Liver (tissue), 9 donors: ENCODE data around the gene FGL2. TPM values are rescaled to one million over a fixed set of nuclear protein-coding genes. Genes with fewer than 3 reads are reported as not detected.

Experiments used
- DNase-seq: peaks from one replicate; pipeline ENCODE4 v3.0.0-alpha.2; 2017; ENCODE audit warnings: low spot score
- H3K27ac ChIP-seq, 2 donors: one replicate each; pipeline ENCODE4 v1.7.0; 2013; ENCODE audit warnings: inconsistent platforms in 2 of 2, low read length in 2 of 2, control low read depth in 1 of 2, low read depth in 1 of 2, mild to moderate bottlenecking in 1 of 2
- H3K27me3 ChIP-seq, 4 donors: one replicate each; pipeline versions ENCODE4 v1.6.1 to v1.7.0; 2013; ENCODE audit warnings: low read length in 3 of 4, inconsistent platforms in 1 of 4, mild to moderate bottlenecking in 1 of 4, moderate library complexity in 1 of 4; ENCODE audit not compliant: control insufficient read depth in 4 of 4, insufficient read depth in 4 of 4
- H3K36me3 ChIP-seq, 4 donors: one replicate each; pipeline versions ENCODE4 v1.6.1 to v1.7.0; 2013; ENCODE audit warnings: low read length in 3 of 4, mild to moderate bottlenecking in 3 of 4, low read depth in 1 of 4, moderate library complexity in 1 of 4; ENCODE audit not compliant: control insufficient read depth in 4 of 4, insufficient read depth in 3 of 4
- H3K4me1 ChIP-seq, 4 donors: one replicate each; pipeline versions ENCODE4 v1.6.1 to v1.7.0; 2013; ENCODE audit warnings: low read length in 3 of 4, mild to moderate bottlenecking in 3 of 4, moderate library complexity in 1 of 4; ENCODE audit not compliant: control insufficient read depth in 4 of 4, insufficient read depth in 4 of 4
- H3K4me3 ChIP-seq, 3 donors: one replicate each; pipeline versions ENCODE4 v1.6.1 to v1.7.0; 2013; ENCODE audit warnings: low read length in 3 of 3, control low read depth in 1 of 3, low read depth in 1 of 3, mild to moderate bottlenecking in 1 of 3
- H3K9ac ChIP-seq, 2 donors: one replicate each; pipeline ENCODE4 v1.7.0; 2013; ENCODE audit warnings: low read length in 2 of 2, mild to moderate bottlenecking in 2 of 2, moderate library complexity in 2 of 2, control low read depth in 1 of 2, low read depth in 1 of 2
- H3K9me3 ChIP-seq, 4 donors: one replicate each; pipeline versions ENCODE4 v1.6.1 to v1.7.0; 2013; ENCODE audit warnings: low read length in 3 of 4; ENCODE audit not compliant: control insufficient read depth in 4 of 4
- ATF3 ChIP-seq: IDR thresholded peaks from 2 replicates; pipeline ENCODE4 v1.6.1; 2016; ENCODE audit warnings: antibody characterized with exemption
- EGR1 ChIP-seq, 2 donors: IDR thresholded peaks; 2 replicates each; pipeline ENCODE4 v1.6.1; 2016 to 2018; ENCODE audit warnings: antibody characterized with exemption in 2 of 2, low read depth in 2 of 2
- FOXA1 ChIP-seq: IDR thresholded peaks from 2 replicates; pipeline ENCODE4 v1.6.1; 2016; ENCODE audit warnings: antibody characterized with exemption
- FOXA2 ChIP-seq: IDR thresholded peaks from 2 replicates; pipeline ENCODE4 v1.6.1; 2016; ENCODE audit warnings: antibody characterized with exemption
- GABPA ChIP-seq, 2 donors: IDR thresholded peaks in 1 of 2; conservative IDR thresholded peaks in 1 of 2; 2 replicates each; pipeline ENCODE4 v1.6.1; 2016; ENCODE audit warnings: antibody characterized with exemption in 2 of 2, mild to moderate bottlenecking in 1 of 2, moderate library complexity in 1 of 2
- HNF4A ChIP-seq, 2 donors: conservative IDR thresholded peaks; 2 replicates each; pipeline ENCODE4 v1.6.1; 2016; ENCODE audit warnings: antibody characterized with exemption in 2 of 2, mild to moderate bottlenecking in 2 of 2
- HNF4G ChIP-seq: IDR thresholded peaks from 2 replicates; pipeline ENCODE4 v1.6.1; 2016; ENCODE audit warnings: antibody characterized with exemption
- JUND ChIP-seq, 2 donors: IDR thresholded peaks; 2 replicates each; pipeline ENCODE4 v1.6.1; 2016; ENCODE audit warnings: antibody characterized with exemption in 2 of 2
- MAX ChIP-seq: IDR thresholded peaks from 2 replicates; pipeline ENCODE4 v1.6.1; 2016; ENCODE audit warnings: antibody characterized with exemption
- NR2F2 ChIP-seq: IDR thresholded peaks from 2 replicates; pipeline ENCODE4 v1.6.1; 2016; ENCODE audit warnings: antibody characterized with exemption
- RAD21 ChIP-seq, 2 donors: IDR thresholded peaks; 2 replicates each; pipeline ENCODE4 v1.6.1; 2016; ENCODE audit warnings: antibody characterized with exemption in 2 of 2, mild to moderate bottlenecking in 2 of 2
- REST ChIP-seq: IDR thresholded peaks from 2 replicates; pipeline ENCODE4 v1.6.1; 2016; ENCODE audit warnings: antibody characterized with exemption, mild to moderate bottlenecking
- RXRA ChIP-seq, 2 donors: IDR thresholded peaks; 2 replicates each; pipeline ENCODE4 v1.6.1; 2017 to 2018; ENCODE audit warnings: antibody characterized with exemption in 2 of 2, mild to moderate bottlenecking in 1 of 2
- SP1 ChIP-seq: IDR thresholded peaks from 2 replicates; pipeline ENCODE4 v1.6.1; 2018; ENCODE audit warnings: antibody characterized with exemption, mild to moderate bottlenecking
- TAF1 ChIP-seq: conservative IDR thresholded peaks from 2 replicates; pipeline ENCODE4 v1.6.1; 2016; ENCODE audit warnings: antibody characterized with exemption, mild to moderate bottlenecking
- YY1 ChIP-seq: IDR thresholded peaks from 2 replicates; pipeline ENCODE4 v1.6.1; 2016; ENCODE audit warnings: antibody characterized with exemption, mild to moderate bottlenecking
- WGBS: extraction: QIAGEN DNeasy Blood & Tissue Kit; methylation state at CpG from one replicate; pipeline ENCODE4 v1.1.7; 2013; 5-methylcytosine and 5-hydroxymethylcytosine counted together
- polyA plus RNA-seq, 2 donors: library from polyadenylated mRNA; stranded (reverse) in 1 of 2; unstranded in 1 of 2; fragments of 200-250 nt in 1 of 2; fragments of >200 nt in 1 of 2; fragmentation: Nextera tagmentation in 1 of 2; extraction: Ambion mirVana in 1 of 2; gene quantifications; one replicate each; pipeline versions ENCODE4 v1.2.1 to v1.2.3, GENCODE V29; 2013 to 2015
- total RNA-seq, 2 donors: library from RNA; depleted of rRNA; stranded (reverse); fragments of >200 nt; gene quantifications; one replicate each; pipeline ENCODE4 v1.2.3, GENCODE V29; 2014
- TF ChIP-seq, protein P1 (sequence below): IDR thresholded peaks from 2 replicates; pipeline ENCODE4 v1.6.1; 2016; ENCODE audit warnings: antibody characterized with exemption
- TF ChIP-seq, protein P2 (sequence below): fragments of 150-350 bp; IDR thresholded peaks from 2 replicates; pipeline ENCODE4 v1.5.1; 2017; ENCODE audit warnings: improper control_type of control experiment, low read depth, low read length; ENCODE audit not compliant: missing input control
- donor health status: healthy.
- donor health status: healthy.
- donor health status: healthy.
- donor health status: healthy.
- donor health status: healthy.

Gene FGL2
- total and polyA plus RNA-seq, 4 donors, result 2.7 to 21.7 (median 13.6) TPM

DNA sequence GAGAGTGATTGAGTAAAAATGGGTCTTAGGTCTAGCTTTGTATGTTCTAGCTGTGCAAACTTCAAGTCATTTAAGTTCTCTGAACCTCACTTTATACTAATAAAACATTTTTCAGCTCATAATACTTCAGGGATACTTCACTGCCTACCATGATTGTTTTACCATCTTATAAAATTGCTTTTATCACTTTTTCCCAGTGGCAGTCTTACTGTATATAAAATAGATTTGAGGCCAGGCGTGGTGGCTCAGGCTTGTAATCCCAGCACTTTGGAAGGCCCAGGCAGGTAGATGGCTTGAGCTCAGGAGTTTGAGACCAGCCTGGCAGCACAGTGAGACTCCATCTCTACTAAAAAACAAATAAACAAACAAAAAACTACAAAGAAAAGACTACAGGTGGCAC lies 17.4 kb downstream of the FGL2 start:
- H3K27ac ChIP-seq, result no peak overlapping the region
- no peaks in the 10 kb centered on the region for H3K36me3 ChIP-seq
- TF ChIP-seq SP1, result no peak
- TF ChIP-seq FOXA2, result no peak
- no peak for TF ChIP-seq HNF4A (conservative IDR thresholded peaks at IDR 0.05)
- TF ChIP-seq TAF1, result no peak
- TF ChIP-seq GABPA (IDR thresholded peaks at IDR 0.05 in 1 of 2, conservative IDR thresholded peaks at IDR 0.05 in 1 of 2), result no peak
- TF ChIP-seq ATF3, result no peak
- no peak for TF ChIP-seq NR2F2
- TF ChIP-seq, protein P1, sequence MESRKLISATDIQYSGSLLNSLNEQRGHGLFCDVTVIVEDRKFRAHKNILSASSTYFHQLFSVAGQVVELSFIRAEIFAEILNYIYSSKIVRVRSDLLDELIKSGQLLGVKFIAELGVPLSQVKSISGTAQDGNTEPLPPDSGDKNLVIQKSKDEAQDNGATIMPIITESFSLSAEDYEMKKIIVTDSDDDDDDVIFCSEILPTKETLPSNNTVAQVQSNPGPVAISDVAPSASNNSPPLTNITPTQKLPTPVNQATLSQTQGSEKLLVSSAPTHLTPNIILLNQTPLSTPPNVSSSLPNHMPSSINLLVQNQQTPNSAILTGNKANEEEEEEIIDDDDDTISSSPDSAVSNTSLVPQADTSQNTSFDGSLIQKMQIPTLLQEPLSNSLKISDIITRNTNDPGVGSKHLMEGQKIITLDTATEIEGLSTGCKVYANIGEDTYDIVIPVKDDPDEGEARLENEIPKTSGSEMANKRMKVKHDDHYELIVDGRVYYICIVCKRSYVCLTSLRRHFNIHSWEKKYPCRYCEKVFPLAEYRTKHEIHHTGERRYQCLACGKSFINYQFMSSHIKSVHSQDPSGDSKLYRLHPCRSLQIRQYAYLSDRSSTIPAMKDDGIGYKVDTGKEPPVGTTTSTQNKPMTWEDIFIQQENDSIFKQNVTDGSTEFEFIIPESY, result no peak
- TF ChIP-seq YY1, result no peak
- no peak for TF ChIP-seq JUND (IDR thresholded peaks at IDR 0.05)
- no peak for TF ChIP-seq HNF4G
- no peak for TF ChIP-seq MAX
- no peak for TF ChIP-seq EGR1 (IDR thresholded peaks at IDR 0.05; ENCODE audit: low read depth in 2 of 2)
- TF ChIP-seq FOXA1, result no peak
- 86% methylated on average over 1 of the region's 1 CpG for WGBS
- H3K9me3 ChIP-seq, result no peaks in the 10 kb centered on the region
- no peak overlapping the region for H3K4me3 ChIP-seq
- H3K4me1 ChIP-seq, result no peaks in the 10 kb centered on the region
- DNase-seq, result no peak
- no peak overlapping the region for H3K9ac ChIP-seq
- H3K27me3 ChIP-seq, result no peaks in the 10 kb centered on the region

- no peak overlapping the region for H3K27ac ChIP-seq
- 74% methylated on average over 3 of the region's 3 CpGs for WGBS
- no peak for DNase-seq
- no peaks in the 10 kb centered on the region for H3K4me1 ChIP-seq
- H3K36me3 ChIP-seq, result no peaks in the 10 kb centered on the region
- TF ChIP-seq REST (no peak), MAX (no peak), HNF4A (conservative IDR thresholded peaks at IDR 0.05) (no peak), HNF4G (no peak), FOXA2 (no peak), EGR1 (IDR thresholded peaks at IDR 0.05; ENCODE audit: low read depth in 2 of 2) (no peak), JUND (IDR thresholded peaks at IDR 0.05) (no peak), YY1 (no peak), FOXA1 (no peak), TAF1 (no peak), GABPA (IDR thresholded peaks at IDR 0.05 in 1 of 2, conservative IDR thresholded peaks at IDR 0.05 in 1 of 2) (no peak), RAD21 (IDR thresholded peaks at IDR 0.05) (no peak), SP1 (no peak), ATF3 (no peak), NR2F2 (no peak), RXRA (IDR thresholded peaks at IDR 0.05) (no peak)
- TF ChIP-seq, protein P2, sequence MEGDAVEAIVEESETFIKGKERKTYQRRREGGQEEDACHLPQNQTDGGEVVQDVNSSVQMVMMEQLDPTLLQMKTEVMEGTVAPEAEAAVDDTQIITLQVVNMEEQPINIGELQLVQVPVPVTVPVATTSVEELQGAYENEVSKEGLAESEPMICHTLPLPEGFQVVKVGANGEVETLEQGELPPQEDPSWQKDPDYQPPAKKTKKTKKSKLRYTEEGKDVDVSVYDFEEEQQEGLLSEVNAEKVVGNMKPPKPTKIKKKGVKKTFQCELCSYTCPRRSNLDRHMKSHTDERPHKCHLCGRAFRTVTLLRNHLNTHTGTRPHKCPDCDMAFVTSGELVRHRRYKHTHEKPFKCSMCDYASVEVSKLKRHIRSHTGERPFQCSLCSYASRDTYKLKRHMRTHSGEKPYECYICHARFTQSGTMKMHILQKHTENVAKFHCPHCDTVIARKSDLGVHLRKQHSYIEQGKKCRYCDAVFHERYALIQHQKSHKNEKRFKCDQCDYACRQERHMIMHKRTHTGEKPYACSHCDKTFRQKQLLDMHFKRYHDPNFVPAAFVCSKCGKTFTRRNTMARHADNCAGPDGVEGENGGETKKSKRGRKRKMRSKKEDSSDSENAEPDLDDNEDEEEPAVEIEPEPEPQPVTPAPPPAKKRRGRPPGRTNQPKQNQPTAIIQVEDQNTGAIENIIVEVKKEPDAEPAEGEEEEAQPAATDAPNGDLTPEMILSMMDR, result no peak
- TF ChIP-seq, protein P1, result no peak
- no peak overlapping the region for H3K9ac ChIP-seq
- H3K4me3 ChIP-seq, result no peak overlapping the region
- H3K27me3 ChIP-seq, result no peaks in the 10 kb centered on the region
- no peaks in the 10 kb centered on the region for H3K9me3 ChIP-seq
Observed at GRCh38 chr7:77181734-77182133, 17.9 kb downstream of the FGL2 start.
